H1 (cell line): ENCODE measurements around the gene PINK1. TPM values are rescaled to one million over a fixed set of nuclear protein-coding genes. Genes with fewer than 3 reads are reported as not detected.
"Not testable (repeated sequence)": the region's sequence is repeated elsewhere in the genome, so short reads cannot be mapped to it uniquely, and the experiment has no call there.

Experiments used
- CTCF ChIA-PET: fragments of 300-600 bp; sonication (Branson Sonifier 250); formaldehyde crosslinking; loops from one replicate; lab custom pipeline; 2021; ENCODE audit not compliant: partially characterized antibody; lab: Charles Lee
- POLR2A ChIA-PET: fragments of 300-600 bp; sonication (Branson Sonifier 250); formaldehyde crosslinking; loops from one replicate; lab custom pipeline; 2021; ENCODE audit warnings: inconsistent platforms; ENCODE audit not compliant: partially characterized antibody; lab: Charles Lee
- DNase-seq, 2 experiments: peaks; one replicate each; pipeline versions ENCODE4 v3.0.0 to v3.0.0-alpha.2; 2010 to 2022; ENCODE audit warnings: low spot score in 2 of 2, low read depth in 1 of 2, mixed read lengths in 1 of 2
- FAIRE-seq: peaks from 2 replicates; lab custom pipeline; 2011; peaks lifted over from hg19 to GRCh38; lab: Jason Lieb, UNC
- H2AFZ ChIP-seq: 2 replicates; pipeline ENCODE4 v1.8.1; 2012; ENCODE audit warnings: low read length, inconsistent platforms
- H2AK5ac ChIP-seq: 2 replicates; pipeline ENCODE4 v1.6.1; 2013; ENCODE audit warnings: low read depth, low read length
- H2BK120ac ChIP-seq: replicated peaks from 2 replicates; pipeline ENCODE3; 2013; ENCODE audit warnings: low read depth, low read length, inconsistent platforms
- H2BK12ac ChIP-seq: 2 replicates; pipeline ENCODE4 v1.6.1; 2013; ENCODE audit warnings: low read depth, low read length
- H2BK15ac ChIP-seq: 2 replicates; pipeline ENCODE4 v1.6.1; 2013; ENCODE audit warnings: low read length
- H2BK20ac ChIP-seq: 2 replicates; pipeline ENCODE4 v1.6.1; 2013; ENCODE audit warnings: low read length
- H2BK5ac ChIP-seq: 2 replicates; pipeline ENCODE4 v1.6.1; 2013; ENCODE audit warnings: low read depth, low read length
- H3K14ac ChIP-seq: 2 replicates; pipeline ENCODE4 v1.6.1; 2013; ENCODE audit warnings: inconsistent platforms; ENCODE audit not compliant: insufficient read length
- H3K18ac ChIP-seq: 2 replicates; pipeline ENCODE4 v1.6.1; 2013; ENCODE audit warnings: low read length; ENCODE audit errors: extremely low read depth
- H3K23ac ChIP-seq: 2 replicates; pipeline ENCODE4 v1.6.1; 2013; ENCODE audit warnings: inconsistent platforms; ENCODE audit not compliant: insufficient read length
- H3K23me2 ChIP-seq: 2 replicates; pipeline ENCODE4 v1.6.1; 2013; ENCODE audit warnings: low read depth, low read length
- H3K27ac ChIP-seq: 2 replicates; pipeline ENCODE4 v1.6.1; 2011; ENCODE audit warnings: low read depth, low read length, inconsistent platforms
- H3K27me3 ChIP-seq, 4 experiments: replicated peaks in 1 of 4; 1 replicate in 1 of 4; 2 replicates in 3 of 4; pipeline versions ENCODE4 v1.6.1 to v1.8.1; 2011 to 2013; ENCODE audit warnings: low read length in 3 of 4, mild to moderate bottlenecking in 3 of 4, inconsistent platforms in 2 of 4, mixed read lengths in 2 of 4, moderate library complexity in 1 of 4; ENCODE audit not compliant: control insufficient read depth in 3 of 4, insufficient read depth in 3 of 4; ENCODE audit errors: extremely low read depth in 1 of 4
- H3K36me3 ChIP-seq, 4 experiments: 2 replicates each; pipeline versions ENCODE4 v1.6.1 to v1.8.1; 2011 to 2013; ENCODE audit warnings: mild to moderate bottlenecking in 4 of 4, low read length in 3 of 4, moderate library complexity in 2 of 4, control low read depth in 1 of 4, inconsistent platforms in 1 of 4; ENCODE audit not compliant: insufficient read depth in 4 of 4, control insufficient read depth in 2 of 4
- H3K4ac ChIP-seq: replicated peaks from 2 replicates; pipeline ENCODE3; 2013; ENCODE audit warnings: low read length, low read depth, mixed read lengths, inconsistent platforms; ENCODE audit not compliant: insufficient read length
- H3K4me1 ChIP-seq, 4 experiments: replicated peaks in 1 of 4; 1 replicate in 1 of 4; 2 replicates in 3 of 4; pipeline versions ENCODE4 v1.6.1 to v1.8.1; 2011 to 2013; ENCODE audit warnings: low read length in 3 of 4, inconsistent platforms in 2 of 4, mixed read lengths in 1 of 4; ENCODE audit not compliant: insufficient read depth in 4 of 4, control insufficient read depth in 3 of 4
- H3K4me2 ChIP-seq, 2 experiments: 2 replicates each; pipeline versions ENCODE4 v1.6.1 to v1.8.1; 2011 to 2013; ENCODE audit warnings: low read depth in 2 of 2, low read length in 2 of 2, control low read depth in 1 of 2, inconsistent platforms in 1 of 2, mild to moderate bottlenecking in 1 of 2; ENCODE audit not compliant: insufficient read depth in 1 of 2
- H3K4me3 ChIP-seq, 4 experiments: fragments of 200-600, 300-600 bp in 1 of 4; sonication (generic), shearing (Covaris generic), sonication (Bioruptor Twin) in 1 of 4; 2 replicates each; pipeline versions ENCODE4 v1.5.1 to v1.8.1; 2011 to 2016; ENCODE audit warnings: low read length in 4 of 4, low read depth in 3 of 4, control low read depth in 2 of 4, inconsistent platforms in 2 of 4, mild to moderate bottlenecking in 2 of 4, mixed read lengths in 1 of 4, moderate library complexity in 1 of 4; ENCODE audit not compliant: insufficient read depth in 2 of 4; ENCODE audit errors: extremely low read depth in 1 of 4
- H3K56ac ChIP-seq: replicated peaks from 2 replicates; pipeline ENCODE3; 2013; ENCODE audit warnings: low read depth, mild to moderate bottlenecking, mixed read lengths, low read length, inconsistent platforms; ENCODE audit not compliant: insufficient read length
- H3K79me1 ChIP-seq: 2 replicates; pipeline ENCODE4 v1.6.1; 2013; ENCODE audit warnings: low read depth, low read length, control low read depth
- H3K79me2 ChIP-seq, 2 experiments: 2 replicates each; pipeline versions ENCODE4 v1.6.1 to v1.8.1; 2012 to 2013; ENCODE audit warnings: low read length in 2 of 2, mild to moderate bottlenecking in 2 of 2, inconsistent platforms in 1 of 2; ENCODE audit not compliant: insufficient read depth in 2 of 2, control insufficient read depth in 1 of 2
- H3K9ac ChIP-seq, 4 experiments: replicated peaks in 1 of 4; 1 replicate in 1 of 4; 2 replicates in 3 of 4; pipeline versions ENCODE4 v1.6.1 to v1.8.1; 2011 to 2013; ENCODE audit warnings: low read depth in 3 of 4, low read length in 3 of 4, control low read depth in 2 of 4, mild to moderate bottlenecking in 2 of 4, moderate library complexity in 2 of 4, inconsistent platforms in 1 of 4; ENCODE audit errors: extremely low read depth in 1 of 4
- H3K9me3 ChIP-seq, 2 experiments: 2 replicates each; pipeline versions ENCODE4 v1.6.1 to v1.8.1; 2012 to 2013; ENCODE audit warnings: mild to moderate bottlenecking in 2 of 2, moderate library complexity in 2 of 2, control low read depth in 1 of 2, inconsistent platforms in 1 of 2, low read depth in 1 of 2, low read length in 1 of 2, mixed read lengths in 1 of 2; ENCODE audit not compliant: insufficient read depth in 2 of 2
- H4K20me1 ChIP-seq, 2 experiments: replicated peaks in 1 of 2; 2 replicates each; pipeline versions ENCODE3 to v1.8.1; 2011 to 2013; ENCODE audit warnings: inconsistent platforms in 2 of 2, low read length in 2 of 2, mild to moderate bottlenecking in 1 of 2; ENCODE audit not compliant: insufficient read depth in 2 of 2, control insufficient read depth in 1 of 2
- H4K5ac ChIP-seq: 2 replicates; pipeline ENCODE4 v1.6.1; 2013; ENCODE audit warnings: low read length, low read depth, mixed read lengths, inconsistent platforms; ENCODE audit not compliant: insufficient read length
- H4K8ac ChIP-seq: 2 replicates; pipeline ENCODE4 v1.8.0; 2013; ENCODE audit warnings: mild to moderate bottlenecking, moderate library complexity, low read length, inconsistent platforms; ENCODE audit not compliant: insufficient read depth; ENCODE audit errors: extremely low read depth
- H4K91ac ChIP-seq: replicated peaks from 2 replicates; pipeline ENCODE3; 2013; ENCODE audit warnings: low read length, mixed read lengths, inconsistent platforms; ENCODE audit not compliant: insufficient read length
- BACH1 ChIP-seq: IDR thresholded peaks from 2 replicates; pipeline ENCODE4 v1.6.1; 2012; ENCODE audit warnings: low read length, improper control_type of control experiment
- BCL11A ChIP-seq, 2 experiments: IDR thresholded peaks; one replicate each; pipeline ENCODE4 v1.6.1; 2011; ENCODE audit warnings: low read depth in 2 of 2, low read length in 2 of 2, mild to moderate bottlenecking in 2 of 2
- CREB1 ChIP-seq: IDR thresholded peaks from 2 replicates; pipeline ENCODE4 v1.6.1; 2012; ENCODE audit warnings: inconsistent platforms
- EP300 ChIP-seq, 2 experiments: IDR thresholded peaks; 1 replicate in 1 of 2; 2 replicates in 1 of 2; pipeline ENCODE4 v1.6.1; 2011 to 2012; ENCODE audit warnings: low read depth in 2 of 2, low read length in 2 of 2, mild to moderate bottlenecking in 2 of 2, borderline replicate concordance in 1 of 2, inconsistent platforms in 1 of 2, moderate library complexity in 1 of 2
- EZH2 ChIP-seq: fragments of 200-600 bp; sonication (generic); IDR thresholded peaks from 2 replicates; pipeline ENCODE4 v1.7.1; 2012; ENCODE audit warnings: low read depth, mild to moderate bottlenecking, moderate library complexity, low read length, inconsistent platforms; ENCODE audit not compliant: severe bottlenecking
- JUN ChIP-seq: IDR thresholded peaks from 2 replicates; pipeline ENCODE4 v1.6.1; 2011; ENCODE audit warnings: low read depth, mild to moderate bottlenecking, improper control_type of control experiment, low read length
- WGBS, 2 experiments: shearing (Covaris generic) in 1 of 2; methylation state at CpG; one replicate each; pipeline versions ENCODE4 v1.1.6 to v1.1.7; 2013 to 2015; ENCODE audit warnings: low lambda C conversion rate in 2 of 2, mixed read lengths in 2 of 2, inconsistent platforms in 1 of 2, low coverage in 1 of 2, missing lambda C conversion rate in 1 of 2; ENCODE audit not compliant: insufficient replicate concordance in 2 of 2, insufficient coverage in 1 of 2, insufficient read length in 1 of 2; ENCODE audit errors: extremely low coverage in 1 of 2, missing lambda C conversion rate in 1 of 2; 5-methylcytosine and 5-hydroxymethylcytosine counted together
- polyA plus RNA-seq, 7 experiments: library from polyadenylated mRNA; depleted of rRNA in 3 of 7; stranded (reverse) in 5 of 7; unstranded in 2 of 7; fragments of >200 nt in 5 of 7; fragments of 200-250 nt in 2 of 7; gene quantifications; 1 replicate in 5 of 7; 2 replicates in 1 of 7; 4 replicates in 1 of 7; pipeline versions ENCODE4 v1.2.1 to v1.2.3, GENCODE V29; 2011 to 2013; ENCODE audit warnings: missing spikeins in 2 of 7, mixed read lengths in 2 of 7
- total RNA-seq: library from RNA; stranded (reverse); fragmentation: NEBNext Ultra II Directional; extraction: Animal tissue kit (Norgen Biotek cat#: 25700); gene quantifications from 2 replicates; pipeline ENCODE4 v1.2.1, GENCODE V29; 2021

The PINK1 gene
- total and polyA plus RNA-seq, 2 of the 8 experiments (the other 6 are each of a cell fraction or from before 2014, with no cell fraction given), result 16.1 to 19.3 TPM

DNA sequence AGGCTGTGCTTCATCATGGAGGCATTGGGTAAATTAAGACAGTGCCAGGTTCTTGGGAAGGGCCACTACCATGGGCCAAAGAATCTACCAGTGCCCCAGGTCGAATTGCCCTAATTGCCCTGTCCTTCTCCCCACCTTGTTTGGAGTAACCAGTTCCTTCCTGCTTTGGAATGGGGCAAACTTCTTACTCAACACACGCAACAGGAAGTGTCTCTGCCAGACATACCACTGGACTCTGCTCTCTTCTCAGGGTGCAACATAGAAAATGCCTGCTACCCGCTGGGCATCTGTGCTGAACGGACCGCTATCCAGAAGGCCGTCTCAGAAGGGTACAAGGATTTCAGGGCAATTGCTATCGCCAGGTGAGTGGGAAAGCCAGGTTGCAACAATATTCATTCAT, 28.6 kb upstream of the PINK1 start (continued):
- no peak for TF ChIP-seq EZH2
- no peak for TF ChIP-seq BACH1
- no peak for TF ChIP-seq BCL11A (IDR thresholded peaks at IDR 0.05; ENCODE audit: low read depth in 2 of 2, low read length in 2 of 2)
- no peak for TF ChIP-seq CREB1
- TF ChIP-seq JUN, result no peak
- TF ChIP-seq EP300 (IDR thresholded peaks at IDR 0.05; ENCODE audit: borderline replicate concordance in 1 of 2, low read depth in 2 of 2, low read length in 2 of 2), result no peak
- TF ChIP-seq, all 59 proteins: peak for 0

DNA sequence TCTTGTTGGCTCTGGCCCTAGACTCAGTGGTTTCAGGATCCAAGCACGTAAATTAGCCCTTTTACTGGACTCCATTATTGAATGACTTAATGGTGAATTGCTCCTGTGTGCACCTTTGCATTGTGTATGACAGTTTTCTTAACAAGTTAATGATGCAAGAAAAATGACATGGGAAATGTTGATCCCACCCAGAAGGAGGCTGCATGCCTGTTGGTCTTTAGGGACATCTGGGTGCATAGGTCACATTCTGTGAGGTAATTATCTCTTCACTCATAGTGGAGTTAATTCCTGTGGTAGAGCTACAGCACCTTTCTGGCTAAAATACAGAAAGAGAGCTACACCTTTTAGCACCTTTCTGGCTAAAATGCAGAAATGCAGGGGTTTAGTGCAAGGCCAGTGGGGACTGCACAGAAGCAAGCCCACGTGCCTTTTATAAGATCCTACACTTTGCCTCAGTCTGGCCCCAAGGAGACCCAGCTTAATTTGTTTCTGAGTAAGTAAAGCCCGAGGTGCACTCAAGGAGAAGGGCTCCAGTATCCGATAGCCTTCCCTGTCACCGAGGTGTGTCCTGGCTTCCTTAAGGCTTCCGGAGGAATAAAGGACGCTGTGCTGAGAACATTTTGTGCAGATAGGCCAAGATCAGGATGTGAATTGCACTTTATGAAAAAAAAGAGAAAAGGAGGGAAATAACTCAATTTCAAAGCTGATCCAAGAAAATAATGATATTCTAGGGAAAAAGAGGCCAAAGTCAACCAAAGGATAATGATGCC, 26.3 kb upstream of the PINK1 start:
- not testable (repeated sequence) for H3K23ac ChIP-seq, H2BK12ac ChIP-seq, H2BK20ac ChIP-seq, H3K56ac ChIP-seq, H2AFZ ChIP-seq, H3K9me3 ChIP-seq, H3K14ac ChIP-seq, H3K4me2 ChIP-seq, H2BK120ac ChIP-seq, DNase-seq, H4K5ac ChIP-seq, H3K36me3 ChIP-seq, H4K8ac ChIP-seq, H3K27me3 ChIP-seq, FAIRE-seq, H2AK5ac ChIP-seq, H2BK15ac ChIP-seq, H4K91ac ChIP-seq, H2BK5ac ChIP-seq, H3K27ac ChIP-seq, H3K23me2 ChIP-seq, H3K4ac ChIP-seq, H3K4me3 ChIP-seq, H3K79me2 ChIP-seq, H4K20me1 ChIP-seq, H3K9ac ChIP-seq, H3K18ac ChIP-seq, H3K79me1 ChIP-seq, H3K4me1 ChIP-seq
- CTCF ChIA-PET, result interaction anchor here (1.1 to 2.4 kb wide), 4 partner anchors 24 to 35 kb away, joined by 3 to 13 read pairs (median 4); partner anchors contain the start of gene PINK1
- 91% methylated on average over 6 of the region's 7 CpGs; no CpG with 5 or more reads in 1 of the 2 experiments for WGBS, 2 experiments
- POLR2A ChIA-PET, result interaction anchor here (0.6 to 0.9 kb wide), 2 partner anchors 10 to 19 kb away, joined by 3 to 4 read pairs; no protein-coding TSS in a partner anchor
